ENCODE results near the gene HDAC4. TPM values are rescaled to one million over a fixed set of nuclear protein-coding genes. Genes with fewer than 3 reads are reported as not detected.

HDAC4 gene
- total and polyA plus RNA-seq, 7 donors = 7.9 to 329 (median 129) TPM

GRCh38 chr2:239337122-239337876 lies 63.5 kb downstream of the HDAC4 start:
- TF ChIP-seq, protein P1, sequence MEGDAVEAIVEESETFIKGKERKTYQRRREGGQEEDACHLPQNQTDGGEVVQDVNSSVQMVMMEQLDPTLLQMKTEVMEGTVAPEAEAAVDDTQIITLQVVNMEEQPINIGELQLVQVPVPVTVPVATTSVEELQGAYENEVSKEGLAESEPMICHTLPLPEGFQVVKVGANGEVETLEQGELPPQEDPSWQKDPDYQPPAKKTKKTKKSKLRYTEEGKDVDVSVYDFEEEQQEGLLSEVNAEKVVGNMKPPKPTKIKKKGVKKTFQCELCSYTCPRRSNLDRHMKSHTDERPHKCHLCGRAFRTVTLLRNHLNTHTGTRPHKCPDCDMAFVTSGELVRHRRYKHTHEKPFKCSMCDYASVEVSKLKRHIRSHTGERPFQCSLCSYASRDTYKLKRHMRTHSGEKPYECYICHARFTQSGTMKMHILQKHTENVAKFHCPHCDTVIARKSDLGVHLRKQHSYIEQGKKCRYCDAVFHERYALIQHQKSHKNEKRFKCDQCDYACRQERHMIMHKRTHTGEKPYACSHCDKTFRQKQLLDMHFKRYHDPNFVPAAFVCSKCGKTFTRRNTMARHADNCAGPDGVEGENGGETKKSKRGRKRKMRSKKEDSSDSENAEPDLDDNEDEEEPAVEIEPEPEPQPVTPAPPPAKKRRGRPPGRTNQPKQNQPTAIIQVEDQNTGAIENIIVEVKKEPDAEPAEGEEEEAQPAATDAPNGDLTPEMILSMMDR (IDR thresholded peaks at IDR 0.05) = no peak
- no peak overlapping the region for H3K4me3 ChIP-seq
- peak in 1 of 4 donors; percentile 41 for ATAC-seq

GRCh38 chr2:239331560-239331959 lies 69.3 kb downstream of the HDAC4 start:
- 88 to 90% (median 89%) methylated on average over 24 of the region's 24 CpGs for WGBS, 3 donors
- intact Hi-C loops (cut with DNase I) = no loop called here
- TF ChIP-seq, protein P1 (IDR thresholded peaks at IDR 0.05) = no peak
- no peaks in the 10 kb centered on the region for H3K36me3 ChIP-seq (ENCODE audit: insufficient read depth in 1 of 2, low read depth in 1 of 2)
- DNase-seq (no peak), ATAC-seq (no peak)
- no peaks in the 10 kb centered on the region for H3K27me3 ChIP-seq (ENCODE audit: insufficient read depth in 3 of 3, low read length in 2 of 3)
- H3K4me3 ChIP-seq = no peak overlapping the region
- no peaks in the 10 kb centered on the region for H3K9me3 ChIP-seq
- peaks cover 50% of the 10 kb centered on the region for H3K4me1 ChIP-seq
- peak overlapping the region; percentile 96 for H3K27ac ChIP-seq

More at GRCh38 chr2:239337122-239337876, 63.5 kb downstream of the HDAC4 start:
- H3K27ac ChIP-seq = no peak overlapping the region
- H3K9me3 ChIP-seq = no peaks in the 10 kb centered on the region
- no peaks in the 10 kb centered on the region for H3K36me3 ChIP-seq (ENCODE audit: insufficient read depth in 1 of 2, low read depth in 1 of 2)
- DNase-seq = no peak
- WGBS, 3 donors = 66 to 79% (median 70%) methylated on average over 28 of the region's 28 CpGs
- no peaks in the 10 kb centered on the region for H3K27me3 ChIP-seq (ENCODE audit: insufficient read depth in 3 of 3, low read length in 2 of 3)
- no peaks in the 10 kb centered on the region for H3K4me1 ChIP-seq
- intact Hi-C loops (cut with DNase I) = no loop called here

DNA sequence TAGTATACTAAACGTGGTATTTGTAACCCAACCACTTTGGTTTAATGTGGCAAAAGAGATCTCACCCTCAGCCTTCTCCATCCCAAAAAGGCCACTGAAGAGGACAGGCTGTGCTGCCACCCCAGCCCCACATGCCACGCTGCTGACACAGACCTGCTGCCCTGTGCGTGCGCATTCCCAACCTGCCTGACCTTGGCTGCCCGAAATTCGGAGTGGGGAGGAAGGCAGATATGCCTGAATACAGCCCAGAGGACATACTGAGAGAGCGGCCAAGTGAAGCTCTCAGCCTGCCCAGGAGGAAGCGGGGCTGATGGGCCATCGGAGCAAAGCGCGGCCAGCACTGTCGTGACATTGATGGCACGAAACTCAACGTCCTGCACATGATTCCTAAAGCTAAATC lies 70.0 kb downstream of the HDAC4 start:
- TF ChIP-seq, protein P1 (IDR thresholded peaks at IDR 0.05) = no peak
- Histone ChIP-seq H3K9me3 (no peaks in the 10 kb centered on the region), H3K36me3 (ENCODE audit: insufficient read depth in 1 of 2, low read depth in 1 of 2) (no peaks in the 10 kb centered on the region), H3K27ac (peak overlapping the region; percentile 96), H3K4me3 (peak overlapping the region; percentile 22), H3K27me3 (ENCODE audit: insufficient read depth in 3 of 3, low read length in 2 of 3) (no peaks in the 10 kb centered on the region), H3K4me1 (peaks cover 52% of the 10 kb centered on the region)
- ATAC-seq (peak in 3 of 4 donors; percentile 10 to 34 (median 32)), DNase-seq (peak; percentile 37 to 74)
- WGBS, 3 donors = 67 to 80% (median 73%) methylated on average over 14 of the region's 14 CpGs
- intact Hi-C loops (cut with DNase I) = no loop called here

GRCh38 chr2:239329972-239330572 lies 70.7 kb downstream of the HDAC4 start:
- peak overlapping the region; percentile 96 for H3K27ac ChIP-seq
- no peak overlapping the region for H3K4me3 ChIP-seq
- ATAC-seq = peak; percentile 15 to 34 (median 30)
- H3K36me3 ChIP-seq (ENCODE audit: insufficient read depth in 1 of 2, low read depth in 1 of 2) = no peaks in the 10 kb centered on the region
- peaks cover 52% of the 10 kb centered on the region for H3K4me1 ChIP-seq
- intact Hi-C loops (cut with DNase I) = loop anchor here in 1 of 2 donors (2.0 to 5.0 kb wide), 2 partner anchors 19 to 362 kb away; no protein-coding TSS in a partner anchor
- peak; percentile 58 to 75 for DNase-seq
- WGBS, 3 donors = 30 to 40% (median 34%) methylated on average over 12 to 15 of the region's 15 CpGs
- H3K27me3 ChIP-seq (ENCODE audit: insufficient read depth in 3 of 3, low read length in 2 of 3) = no peaks in the 10 kb centered on the region
- TF ChIP-seq, protein P1 (IDR thresholded peaks at IDR 0.05) = no peak
- H3K9me3 ChIP-seq = no peaks in the 10 kb centered on the region

All from psoas muscle (tissue), 8 donors.